Lung (tissue), 12 donors: ENCODE data around the gene OPN1SW. TPM values are rescaled to one million over a fixed set of nuclear protein-coding genes. Genes with fewer than 3 reads are reported as not detected.

Experiments used
- ATAC-seq: fragments of 200-7000 bp; cut with Tn5 transposase; one replicate; pipeline ENCODE4 v1.9.1; 2020; ENCODE audit warnings: moderate number of reproducible peaks; ENCODE audit not compliant: insufficient read depth, low FRiP score
- DNase-seq, 3 donors: peaks; one replicate each; pipeline ENCODE4 v3.0.0-alpha.2; 2013 to 2017
- H3K27ac ChIP-seq, 2 donors: one replicate each; pipeline ENCODE4 v1.5.1; 2013; ENCODE audit warnings: mild to moderate bottlenecking in 2 of 2, moderate library complexity in 2 of 2, control low read depth in 1 of 2, inconsistent platforms in 1 of 2, low read depth in 1 of 2, low read length in 1 of 2
- H3K27me3 ChIP-seq, 3 donors: one replicate each; pipeline ENCODE4 v1.5.1; 2013; ENCODE audit warnings: low read length in 2 of 3; ENCODE audit not compliant: control insufficient read depth in 3 of 3, insufficient read depth in 3 of 3
- H3K36me3 ChIP-seq, 4 donors: one replicate each; pipeline ENCODE4 v1.5.1; 2013; ENCODE audit warnings: low read length in 4 of 4, mild to moderate bottlenecking in 1 of 4, moderate library complexity in 1 of 4; ENCODE audit not compliant: control insufficient read depth in 4 of 4, insufficient read depth in 4 of 4
- H3K4me1 ChIP-seq, 5 donors: one replicate each; pipeline ENCODE4 v1.5.1; 2013; ENCODE audit warnings: low read length in 5 of 5, mild to moderate bottlenecking in 2 of 5, moderate library complexity in 1 of 5; ENCODE audit not compliant: control insufficient read depth in 5 of 5, insufficient read depth in 5 of 5
- H3K4me3 ChIP-seq: one replicate; pipeline ENCODE4 v1.5.1; 2013; ENCODE audit warnings: mild to moderate bottlenecking, control low read depth, moderate library complexity
- H3K9ac ChIP-seq, 2 donors: one replicate each; pipeline ENCODE4 v1.5.1; 2013; ENCODE audit warnings: low read length in 2 of 2, control low read depth in 1 of 2; ENCODE audit not compliant: insufficient read depth in 1 of 2
- H3K9me3 ChIP-seq, 4 donors: one replicate each; pipeline ENCODE4 v1.5.1; 2013; ENCODE audit warnings: low read length in 3 of 4, mild to moderate bottlenecking in 1 of 4, moderate library complexity in 1 of 4; ENCODE audit not compliant: control insufficient read depth in 4 of 4, insufficient read depth in 3 of 4
- WGBS, 2 donors: extraction: QIAGEN DNeasy Blood & Tissue Kit; methylation state at CpG; one replicate each; pipeline ENCODE4 v1.1.7; 2013; 5-methylcytosine and 5-hydroxymethylcytosine counted together
- polyA plus RNA-seq, 2 donors: library from polyadenylated mRNA; stranded (reverse); fragments of 200-250 nt; gene quantifications; one replicate each; pipeline ENCODE4 v1.2.1, GENCODE V29; 2013
- total RNA-seq, 2 donors: library from RNA; depleted of rRNA in 1 of 2; stranded (reverse); fragments of >200 nt in 1 of 2; gene quantifications; one replicate each; pipeline ENCODE4 v1.2.1, GENCODE V29; 2014 to 2021
- TF ChIP-seq, protein P1 (sequence below): IDR thresholded peaks from 2 replicates; pipeline ENCODE4 v1.5.1; 2012; ENCODE audit warnings: mild to moderate bottlenecking; ENCODE audit errors: control extremely low read depth, extremely low read depth
- donor health status: control.
- donor health status: control.
- donor health status: Bipolar disorder and iron deficiency.
- donor health status: healthy.
- donor health status: DM: yes; HTN: yes; CAD: no.

OPN1SW gene
- total and polyA plus RNA-seq, 4 donors, result not detected

DNA sequence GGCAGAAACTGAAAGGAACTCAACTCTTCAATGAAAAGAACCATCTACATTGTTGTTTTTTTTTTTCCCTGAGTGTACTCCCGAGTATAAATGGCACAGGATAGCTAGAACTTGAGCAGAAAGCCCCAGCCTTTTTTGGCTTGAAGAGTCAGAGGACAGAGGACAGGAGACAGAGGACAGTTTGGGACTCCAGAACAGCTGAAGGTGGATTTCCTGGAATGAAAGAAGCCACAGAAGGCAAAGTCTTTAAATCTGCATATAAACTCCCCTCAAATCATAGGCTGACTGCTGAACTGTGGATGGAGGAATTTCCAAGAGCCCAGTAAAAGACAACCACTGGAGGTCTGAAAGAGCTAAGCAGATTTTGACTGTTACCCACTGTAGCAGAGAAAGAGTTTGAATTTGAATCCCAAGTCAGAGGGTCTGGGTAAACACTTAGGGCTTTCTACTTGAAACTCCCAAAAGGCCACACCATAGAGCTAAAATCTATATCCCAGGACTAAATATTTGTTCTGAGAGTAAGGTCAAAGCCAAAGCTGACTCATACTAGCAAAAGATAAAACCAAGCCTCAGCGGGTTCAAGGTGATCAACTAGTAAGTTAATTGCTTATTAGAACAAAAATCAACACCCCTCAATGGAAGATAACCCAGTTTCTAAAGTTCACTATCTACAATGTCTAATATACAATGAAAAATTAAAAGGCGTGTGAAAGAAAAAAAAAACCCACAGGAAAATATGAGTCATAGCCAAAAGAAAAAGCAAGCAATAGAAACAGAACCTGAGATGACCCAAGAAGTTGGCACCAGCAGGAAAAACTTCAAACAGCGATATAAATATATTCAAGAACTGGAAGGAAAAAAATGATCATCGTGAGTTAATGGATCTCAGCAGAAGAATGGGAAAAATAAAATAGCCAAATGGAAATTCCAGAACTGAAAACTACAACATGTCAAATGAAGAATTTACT is 1.8 kb upstream of the OPN1SW start:
- no peak overlapping the region for H3K27ac ChIP-seq
- WGBS, 2 donors, result 75 to 89% methylated on average over 5 of the region's 5 CpGs
- no peak for ATAC-seq

DNA sequence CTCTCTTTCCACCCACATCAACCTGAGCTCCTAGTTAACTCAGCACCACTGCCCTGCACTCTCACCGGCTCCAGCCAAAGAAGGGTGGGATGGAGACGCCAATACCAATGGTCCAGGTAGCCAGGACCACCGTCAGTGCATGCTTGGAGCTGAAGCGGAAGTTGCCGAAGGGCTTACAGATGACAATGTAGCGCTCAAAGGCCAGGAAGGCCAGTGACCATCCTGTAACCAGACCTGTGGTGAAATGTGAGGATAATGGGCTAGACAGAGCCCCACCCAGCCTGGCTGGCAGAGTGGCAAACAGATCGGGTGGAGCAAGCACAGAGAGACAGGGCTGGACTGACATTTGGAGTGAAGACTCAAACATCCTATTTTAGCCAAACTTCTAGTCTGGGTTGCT is 673 bp downstream of the OPN1SW start:
- peaks cover 0 to 6% (median 0%) of the 10 kb centered on the region in 4 donors for H3K9me3 ChIP-seq
- H3K27me3 ChIP-seq, result no peaks in the 10 kb centered on the region
- no peak for ATAC-seq
- H3K4me1 ChIP-seq, result peaks cover 0 to 2% (median 0%) of the 10 kb centered on the region in 5 donors
- H3K36me3 ChIP-seq, result peaks cover 4 to 11% (median 8%) of the 10 kb centered on the region in 4 donors
- H3K9ac ChIP-seq, result no peak overlapping the region
- DNase-seq, result no peak
- H3K4me3 ChIP-seq, result no peak overlapping the region
- H3K27ac ChIP-seq, result no peak overlapping the region
- TF ChIP-seq, protein P1, sequence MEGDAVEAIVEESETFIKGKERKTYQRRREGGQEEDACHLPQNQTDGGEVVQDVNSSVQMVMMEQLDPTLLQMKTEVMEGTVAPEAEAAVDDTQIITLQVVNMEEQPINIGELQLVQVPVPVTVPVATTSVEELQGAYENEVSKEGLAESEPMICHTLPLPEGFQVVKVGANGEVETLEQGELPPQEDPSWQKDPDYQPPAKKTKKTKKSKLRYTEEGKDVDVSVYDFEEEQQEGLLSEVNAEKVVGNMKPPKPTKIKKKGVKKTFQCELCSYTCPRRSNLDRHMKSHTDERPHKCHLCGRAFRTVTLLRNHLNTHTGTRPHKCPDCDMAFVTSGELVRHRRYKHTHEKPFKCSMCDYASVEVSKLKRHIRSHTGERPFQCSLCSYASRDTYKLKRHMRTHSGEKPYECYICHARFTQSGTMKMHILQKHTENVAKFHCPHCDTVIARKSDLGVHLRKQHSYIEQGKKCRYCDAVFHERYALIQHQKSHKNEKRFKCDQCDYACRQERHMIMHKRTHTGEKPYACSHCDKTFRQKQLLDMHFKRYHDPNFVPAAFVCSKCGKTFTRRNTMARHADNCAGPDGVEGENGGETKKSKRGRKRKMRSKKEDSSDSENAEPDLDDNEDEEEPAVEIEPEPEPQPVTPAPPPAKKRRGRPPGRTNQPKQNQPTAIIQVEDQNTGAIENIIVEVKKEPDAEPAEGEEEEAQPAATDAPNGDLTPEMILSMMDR, result no peak
- WGBS, 2 donors, result 96% methylated on average over 7 of the region's 7 CpGs

More for the DNA sequence above, 1.8 kb upstream of the OPN1SW start:
- DNase-seq, result no peak
- Histone ChIP-seq H3K36me3 (peaks cover 0 to 5% (median 2%) of the 10 kb centered on the region in 4 donors), H3K9ac (no peak overlapping the region), H3K27me3 (no peaks in the 10 kb centered on the region), H3K4me3 (no peak overlapping the region), H3K9me3 (peaks cover 0 to 6% (median 0%) of the 10 kb centered on the region in 4 donors), H3K4me1 (no peaks in the 10 kb centered on the region)
- TF ChIP-seq, protein P1, result no peak

DNA sequence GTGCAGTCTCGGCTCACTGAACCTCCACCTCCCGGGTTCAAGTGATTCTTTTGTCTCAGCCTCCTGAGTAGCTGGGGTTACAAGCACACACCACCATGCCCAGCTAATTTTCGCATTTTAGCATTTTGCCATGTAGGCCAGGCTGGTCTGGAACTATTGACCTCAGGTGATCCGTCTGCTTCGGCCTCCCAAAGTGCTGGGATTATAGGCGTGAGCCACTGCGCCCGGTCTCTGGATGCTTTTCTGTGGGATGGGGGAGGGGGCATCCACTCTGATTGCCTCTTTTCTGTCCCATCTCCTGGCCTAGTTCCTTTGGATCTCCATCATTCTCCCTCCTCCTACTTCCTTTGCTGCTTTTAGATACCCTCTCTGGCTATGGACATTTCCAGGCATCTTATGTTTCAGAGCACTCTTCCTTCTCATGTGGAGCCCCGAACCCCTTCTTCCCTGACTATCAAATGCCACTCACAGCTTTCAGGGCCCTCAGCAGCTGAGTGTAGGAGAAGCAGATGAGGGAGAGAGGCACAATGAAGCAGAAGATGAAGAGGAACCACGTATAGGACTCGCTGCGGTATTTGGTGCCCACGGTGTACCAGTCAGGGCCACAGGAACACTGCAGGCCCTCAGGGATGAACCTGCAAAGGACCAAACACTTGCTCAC is 1.4 kb downstream of the OPN1SW start:
- Histone ChIP-seq H3K27ac (no peak overlapping the region), H3K27me3 (no peaks in the 10 kb centered on the region), H3K9ac (no peak overlapping the region), H3K36me3 (peaks cover 7 to 14% (median 9%) of the 10 kb centered on the region in 4 donors), H3K9me3 (peaks cover 0 to 6% (median 0%) of the 10 kb centered on the region in 4 donors), H3K4me3 (no peak overlapping the region), H3K4me1 (peaks cover 0 to 2% (median 0%) of the 10 kb centered on the region in 5 donors)
- TF ChIP-seq, protein P1, result no peak
- DNase-seq, result no peak
- WGBS, 2 donors, result 92 to 97% methylated on average over 13 of the region's 13 CpGs
- no peak for ATAC-seq
